ENCODE data around the gene DNMT3A. TPM values are rescaled to one million over a fixed set of nuclear protein-coding genes. Genes with fewer than 3 reads are reported as not detected.

The DNMT3A gene
- total RNA-seq, 1 experiment from 2014 or later: 215 TPM

DNA sequence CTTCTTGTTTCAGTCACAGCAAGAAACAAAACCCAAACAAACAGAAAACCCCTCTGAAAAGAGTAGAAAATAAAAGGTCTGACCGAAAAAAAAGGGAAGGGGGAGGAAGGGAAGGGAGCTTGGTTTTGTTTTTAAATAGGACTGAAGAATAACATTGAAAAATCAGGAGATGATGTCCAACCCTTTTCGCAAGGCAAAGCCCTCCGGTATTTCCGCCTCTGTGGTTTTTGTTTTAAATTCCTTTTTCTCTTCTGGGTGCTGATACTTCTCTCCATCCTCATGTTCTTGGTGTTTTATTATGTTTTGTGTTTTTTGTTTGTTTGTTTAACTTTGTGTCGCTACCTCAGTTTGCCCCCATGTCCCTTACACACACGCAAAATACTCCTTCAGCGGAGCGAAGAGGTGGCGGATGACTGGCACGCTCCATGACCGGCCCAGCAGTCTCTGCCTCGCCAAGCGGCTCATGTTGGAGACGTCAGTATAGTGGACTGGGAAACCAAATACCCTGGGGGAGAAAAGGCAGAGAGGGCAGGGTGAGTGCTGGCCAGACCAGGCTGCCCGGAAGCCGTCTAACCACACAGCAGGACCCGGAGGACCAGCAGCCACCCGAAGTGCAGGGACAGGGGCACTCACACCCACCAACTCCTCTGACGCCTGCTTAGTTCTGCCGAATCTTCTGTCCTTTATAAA, 107.7 kb downstream of the DNMT3A start:
- Mint-ChIP-seq H3K36me3 (ENCODE audit: insufficient read depth in 1 of 3, low read depth in 3 of 3) (peaks cover 40 to 77% (median 63%) of the 10 kb centered on the region in 3 experiments), H3K9me3 (no peaks in the 10 kb centered on the region; a peak in 1 of 5 replicates), H3K4me3 (no peak overlapping the region), H3K27me3 (ENCODE audit: low read depth) (no peaks in the 10 kb centered on the region), H3K27ac (peak overlapping the region in 1 of 3 experiments; percentile 89; a peak in 2 of 7 replicates), H3K4me1 (peaks cover 21 to 22% of the 10 kb centered on the region in 2 experiments)
- no peak overlapping the region for H4K91ac ChIP-seq (ENCODE audit: insufficient read length, low read depth, low read length)
- H2BK120ac ChIP-seq (ENCODE audit: low read depth, low read length, poor library complexity, severe bottlenecking): no peak overlapping the region
- H4K8ac ChIP-seq (replicated peaks; ENCODE audit: insufficient read length, low read depth, low read length): no peak overlapping the region
- H3K9me3 ChIP-seq (ENCODE audit: control insufficient read depth, low read depth, low read length): no peaks in the 10 kb centered on the region
- H2BK15ac ChIP-seq (ENCODE audit: low read depth, low read length): no peak overlapping the region
- no peak overlapping the region for H3K56ac ChIP-seq (ENCODE audit: insufficient read length, low read depth, low read length)
- no CpG with 5 or more reads among the region's 20 CpGs for WGBS (ENCODE audit: extremely low coverage, insufficient read length, low lambda C conversion rate)
- no peak for DNase-seq
- no peak overlapping the region for H3K23ac ChIP-seq (ENCODE audit: insufficient read length, low read depth, low read length)
- no peaks in the 10 kb centered on the region for H4K20me1 ChIP-seq (ENCODE audit: control insufficient read depth, insufficient read depth, insufficient read length)
- no peaks in the 10 kb centered on the region for H3K23me2 ChIP-seq (ENCODE audit: insufficient read length, low read depth, low read length, poor library complexity, severe bottlenecking)
- peaks cover 1% of the 10 kb centered on the region; the same call in 1 of the 2 replicates for H3K4me1 ChIP-seq (ENCODE audit: insufficient read depth, low read length)
- H3K9ac ChIP-seq (ENCODE audit: extremely low read depth, insufficient read length, low read length): no peak overlapping the region
- no peak overlapping the region for H3K4me2 ChIP-seq (ENCODE audit: insufficient read depth, insufficient read length, low read length)
- no peak overlapping the region for H2BK5ac ChIP-seq (ENCODE audit: insufficient read length, low read length)
- H2AFZ ChIP-seq (ENCODE audit: low read length): no peak overlapping the region
- H3K18ac ChIP-seq (ENCODE audit: insufficient read length, low read depth, low read length): no peak overlapping the region
- TF ChIP-seq, protein P1, sequence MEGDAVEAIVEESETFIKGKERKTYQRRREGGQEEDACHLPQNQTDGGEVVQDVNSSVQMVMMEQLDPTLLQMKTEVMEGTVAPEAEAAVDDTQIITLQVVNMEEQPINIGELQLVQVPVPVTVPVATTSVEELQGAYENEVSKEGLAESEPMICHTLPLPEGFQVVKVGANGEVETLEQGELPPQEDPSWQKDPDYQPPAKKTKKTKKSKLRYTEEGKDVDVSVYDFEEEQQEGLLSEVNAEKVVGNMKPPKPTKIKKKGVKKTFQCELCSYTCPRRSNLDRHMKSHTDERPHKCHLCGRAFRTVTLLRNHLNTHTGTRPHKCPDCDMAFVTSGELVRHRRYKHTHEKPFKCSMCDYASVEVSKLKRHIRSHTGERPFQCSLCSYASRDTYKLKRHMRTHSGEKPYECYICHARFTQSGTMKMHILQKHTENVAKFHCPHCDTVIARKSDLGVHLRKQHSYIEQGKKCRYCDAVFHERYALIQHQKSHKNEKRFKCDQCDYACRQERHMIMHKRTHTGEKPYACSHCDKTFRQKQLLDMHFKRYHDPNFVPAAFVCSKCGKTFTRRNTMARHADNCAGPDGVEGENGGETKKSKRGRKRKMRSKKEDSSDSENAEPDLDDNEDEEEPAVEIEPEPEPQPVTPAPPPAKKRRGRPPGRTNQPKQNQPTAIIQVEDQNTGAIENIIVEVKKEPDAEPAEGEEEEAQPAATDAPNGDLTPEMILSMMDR (conservative IDR thresholded peaks at IDR 0.05): no peak
- no peak overlapping the region for H4K5ac ChIP-seq (ENCODE audit: insufficient read length, low read depth, low read length)
- no peak overlapping the region for H2BK20ac ChIP-seq (ENCODE audit: low read depth, low read length, poor library complexity, severe bottlenecking)
- H2AK5ac ChIP-seq (ENCODE audit: insufficient read length, low read length): no peak overlapping the region
- no peaks in the 10 kb centered on the region for H3K27me3 ChIP-seq (ENCODE audit: insufficient read depth, low read length)
- H3K79me1 ChIP-seq (ENCODE audit: insufficient read depth, low read depth, low read length, poor library complexity, severe bottlenecking): no peaks in the 10 kb centered on the region
- H3K14ac ChIP-seq (ENCODE audit: insufficient read depth, low read length): no peak overlapping the region
- H3K79me2 ChIP-seq (ENCODE audit: insufficient read depth, low read length): no peaks in the 10 kb centered on the region
- H3K27ac ChIP-seq (ENCODE audit: insufficient read length, low read depth, low read length): no peak overlapping the region
- no peak overlapping the region for H3T11ph ChIP-seq (ENCODE audit: low read length)
- H3K4ac ChIP-seq (ENCODE audit: low read depth, low read length): no peak overlapping the region
- no peak overlapping the region for H2BK12ac ChIP-seq (ENCODE audit: insufficient read length, low read depth, low read length)

Data from H9 (cell line).